Endometrial microvascular endothelial cells (primary cell): ENCODE data around the gene USH2A. TPM values are rescaled to one million over a fixed set of nuclear protein-coding genes. Genes with fewer than 3 reads are reported as not detected.
"Not testable (repeated sequence)": the region's sequence is repeated elsewhere in the genome, so short reads cannot be mapped to it uniquely, and the experiment has no call there.

ENCODE experiments used
- in situ Hi-C: cut with HindIII; loops from 2 replicates; pipeline ENCODE4 v1.10.0; 2017; ENCODE audit warnings: low sequenced_read_pairs, low pct_unique_long_range_greater_than_20kb; ENCODE audit errors: inconsistent ontology term
- total RNA-seq: library from RNA; depleted of rRNA; stranded (reverse); fragments of >200 nt; gene quantifications from one replicate; pipeline ENCODE4 v1.2.3, GENCODE V29; 2015; ENCODE audit errors: inconsistent ontology term

The USH2A gene
- total RNA-seq, 1 donor from 2014 or later = not detected

- in situ Hi-C loops = no loop called here
Measured at GRCh38 chr1:216173376-216173995, 249.8 kb downstream of the USH2A start.

DNA sequence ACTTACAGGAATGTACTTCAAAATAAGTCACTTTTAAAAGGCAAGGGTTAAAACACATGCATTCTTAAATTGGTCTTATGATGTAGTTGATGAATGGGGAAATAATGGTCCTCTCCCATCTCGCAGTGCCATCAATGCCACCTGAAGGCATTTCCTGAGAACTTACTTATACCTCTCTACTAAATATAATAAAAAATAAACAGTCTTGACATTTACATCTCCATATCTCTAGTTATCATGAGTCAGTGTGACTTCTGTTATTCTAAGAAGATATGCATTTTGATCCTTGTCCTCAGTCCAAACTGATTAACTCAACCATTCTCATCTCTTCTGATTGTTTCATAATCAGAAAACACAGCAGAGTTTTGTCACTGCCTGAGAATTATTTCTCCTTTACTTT, 253.9 kb downstream of the USH2A start:
- in situ Hi-C loops = no loop called here

- in situ Hi-C loops = no loop called here
Measured at GRCh38 chr1:216168546-216168945, 254.7 kb downstream of the USH2A start.

- in situ Hi-C loops = no loop called here
Measured at GRCh38 chr1:216154063-216154462, 269.2 kb downstream of the USH2A start.

DNA sequence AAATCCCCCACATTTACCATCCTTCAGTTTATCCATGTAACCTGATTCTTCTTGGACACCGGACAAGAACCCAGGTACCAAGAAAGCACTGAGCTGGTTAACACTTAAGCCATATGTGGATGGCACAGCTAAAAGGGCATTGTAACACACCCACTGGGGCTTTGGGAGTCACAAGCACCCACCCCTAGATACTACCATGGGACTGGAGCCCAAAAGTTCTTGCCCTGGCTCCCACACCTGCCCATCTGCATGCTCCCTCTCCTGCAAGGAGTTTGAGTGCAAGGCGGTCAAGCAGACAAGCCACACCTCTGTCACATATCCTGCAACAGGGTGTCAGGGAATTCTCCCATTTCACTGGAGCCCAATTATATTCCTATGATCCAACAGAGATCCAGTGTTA, 270.1 kb downstream of the USH2A start:
- in situ Hi-C loops = no loop called here

DNA sequence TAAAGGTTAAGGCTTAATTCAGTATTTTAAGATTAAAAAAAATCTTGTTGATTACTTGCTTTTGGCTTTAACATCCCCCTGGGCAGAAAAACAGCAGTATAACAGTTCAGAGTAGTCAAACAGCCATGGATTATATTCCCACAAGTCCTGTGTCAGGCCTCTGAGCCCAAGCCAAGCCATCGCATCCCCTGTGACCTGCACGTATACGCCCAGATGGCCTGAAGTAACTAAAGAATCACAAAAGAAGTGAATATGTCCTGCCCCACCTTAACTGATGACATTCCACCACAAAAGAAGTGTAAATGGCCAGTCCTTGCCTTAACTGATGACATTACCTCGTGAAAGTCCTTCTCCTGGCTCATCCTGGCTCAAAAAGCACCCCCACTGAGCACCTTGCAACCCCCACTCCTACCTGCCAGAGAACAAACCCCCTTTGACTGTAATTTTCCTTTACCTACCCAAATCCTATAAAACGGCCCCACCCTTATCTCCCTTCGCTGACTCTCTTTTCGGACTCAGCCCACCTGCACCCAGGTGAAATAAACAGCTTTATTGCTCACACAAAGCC, 277.7 kb downstream of the USH2A start:
- in situ Hi-C loops = not testable (repeated sequence)

GRCh38 chr1:216144661-216145450, 278.4 kb downstream of the USH2A start:
- in situ Hi-C loops = no loop called here

GRCh38 chr1:216142921-216143320, 280.3 kb downstream of the USH2A start:
- in situ Hi-C loops = no loop called here

DNA sequence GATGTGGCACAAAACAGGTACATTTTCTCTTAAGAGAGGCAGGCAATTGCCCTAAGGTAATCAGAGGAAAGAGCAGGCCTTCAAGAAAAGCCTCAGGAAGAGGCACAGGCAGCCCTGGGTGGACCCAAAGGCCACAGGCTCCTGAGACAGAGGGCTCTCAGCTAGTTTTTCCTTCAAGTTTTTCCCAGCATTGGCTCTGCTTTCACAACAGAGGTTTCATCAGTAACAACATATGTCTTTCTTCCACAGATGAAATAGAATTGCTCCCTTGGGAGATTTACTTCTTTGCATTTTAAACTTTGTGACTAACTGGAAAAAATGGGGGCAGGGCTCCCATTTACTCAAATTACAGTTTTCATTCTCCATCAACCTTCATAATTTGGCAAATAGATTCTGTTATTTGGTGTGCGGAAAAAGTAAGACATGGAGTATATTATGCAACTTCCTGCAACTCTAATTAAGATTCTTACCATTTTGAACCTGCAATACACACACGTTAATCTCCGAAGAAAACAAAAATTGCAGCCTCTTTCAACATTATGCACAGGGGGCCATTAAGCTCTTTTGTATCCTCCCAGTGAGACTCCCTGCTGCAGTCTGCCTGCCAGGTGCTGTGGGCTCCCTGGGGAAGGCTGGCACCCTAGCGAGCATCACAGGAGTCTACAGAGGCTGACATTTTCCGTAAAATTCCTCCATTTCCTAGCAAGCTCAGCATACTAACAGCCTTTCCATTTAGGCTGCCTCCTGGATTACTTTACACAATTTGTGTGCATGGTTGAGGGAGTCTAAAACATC, 282.3 kb downstream of the USH2A start:
- in situ Hi-C loops = no loop called here

DNA sequence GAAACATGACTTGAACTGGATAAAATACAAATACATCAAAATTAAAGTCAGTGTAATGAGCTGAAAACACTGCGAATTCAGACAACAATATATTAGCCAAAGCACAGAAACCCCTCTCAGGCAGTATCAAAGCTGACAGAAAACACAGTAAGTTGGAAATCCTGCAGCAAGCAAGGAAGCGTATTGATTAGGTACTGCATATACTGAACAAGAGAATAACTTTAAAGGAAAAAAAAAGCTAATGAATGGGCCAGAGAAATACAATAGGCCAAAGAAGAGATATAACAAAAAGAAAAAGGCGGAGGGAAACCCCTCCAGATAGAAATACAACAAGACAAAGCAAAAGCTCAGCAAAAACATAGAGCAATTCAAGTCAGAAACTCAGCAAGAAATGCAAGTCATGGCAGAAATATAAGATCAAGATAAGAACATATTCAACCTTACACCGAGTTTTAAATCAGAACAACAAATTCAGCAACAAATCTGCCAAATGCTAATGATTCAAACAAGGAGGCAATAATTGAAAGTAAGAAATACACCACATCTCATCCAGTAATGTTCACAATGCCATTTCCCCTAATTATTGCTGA, 299.0 kb downstream of the USH2A start:
- in situ Hi-C loops = no loop called here

- in situ Hi-C loops = no loop called here
Measured at GRCh38 chr1:216123446-216124191, 299.6 kb downstream of the USH2A start.

DNA sequence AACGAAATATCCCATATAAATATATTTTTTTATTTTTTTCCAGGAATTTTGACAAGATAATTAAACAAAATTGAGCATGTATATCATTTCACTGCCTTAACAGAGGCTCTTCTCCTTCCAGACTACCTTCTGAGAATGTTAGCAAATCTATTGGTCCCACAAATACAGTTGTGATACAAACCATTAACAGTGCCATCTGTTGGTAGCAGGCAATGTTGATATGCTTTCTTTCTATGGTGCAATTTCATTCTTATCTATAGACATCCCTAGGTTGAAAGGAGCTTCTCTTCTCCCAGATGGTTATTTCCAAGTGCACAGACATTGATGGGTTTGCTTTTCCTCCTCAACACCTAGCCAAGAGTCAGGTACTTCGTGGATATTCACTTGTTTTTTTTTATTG, 303.6 kb downstream of the USH2A start:
- in situ Hi-C loops = no loop called here

GRCh38 chr1:216114180-216114579, 309.1 kb downstream of the USH2A start:
- in situ Hi-C loops = no loop called here

DNA sequence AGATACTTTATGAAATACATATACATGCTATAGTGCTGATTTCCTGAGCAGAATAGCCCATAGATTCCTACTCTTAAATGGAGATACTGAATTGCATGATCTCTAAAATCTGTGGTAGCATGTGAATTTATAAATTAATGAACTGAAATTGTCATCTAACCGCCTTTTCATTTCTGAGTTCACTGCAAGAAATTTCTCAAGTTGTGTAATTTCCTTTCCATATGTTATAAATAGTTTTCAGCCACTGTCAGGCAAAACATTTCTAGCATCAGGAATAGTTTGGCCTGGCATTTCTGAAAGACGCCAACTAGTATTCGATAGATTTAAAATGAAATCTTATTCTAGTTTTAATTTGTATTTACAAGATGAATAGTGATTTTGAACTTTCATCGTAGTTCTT, 310.1 kb downstream of the USH2A start:
- in situ Hi-C loops = no loop called here

DNA sequence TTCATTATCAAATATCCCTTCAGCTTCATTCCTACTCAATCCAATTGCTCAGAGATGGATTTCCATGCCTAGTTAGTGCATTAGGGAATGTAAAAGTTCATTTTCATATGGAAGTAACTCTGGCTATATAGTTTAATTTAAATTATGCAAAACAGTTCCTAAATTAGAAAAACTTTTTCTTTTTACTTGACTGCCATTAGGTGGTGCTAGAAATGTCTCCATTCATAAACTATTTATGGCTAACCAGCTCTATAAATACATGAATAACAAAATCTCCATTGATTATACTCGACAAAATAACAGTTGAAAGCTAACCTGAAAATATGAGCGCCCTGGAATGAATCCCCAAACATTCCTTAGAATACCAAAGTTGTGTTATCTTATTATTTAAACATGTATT, 311.4 kb downstream of the USH2A start:
- in situ Hi-C loops = no loop called here

GRCh38 chr1:216095400-216095799, 327.8 kb downstream of the USH2A start:
- in situ Hi-C loops = no loop called here

- in situ Hi-C loops = no loop called here
Measured at GRCh38 chr1:216090556-216090955, 332.7 kb downstream of the USH2A start.

GRCh38 chr1:216086678-216087077, 336.6 kb downstream of the USH2A start:
- in situ Hi-C loops = no loop called here

DNA sequence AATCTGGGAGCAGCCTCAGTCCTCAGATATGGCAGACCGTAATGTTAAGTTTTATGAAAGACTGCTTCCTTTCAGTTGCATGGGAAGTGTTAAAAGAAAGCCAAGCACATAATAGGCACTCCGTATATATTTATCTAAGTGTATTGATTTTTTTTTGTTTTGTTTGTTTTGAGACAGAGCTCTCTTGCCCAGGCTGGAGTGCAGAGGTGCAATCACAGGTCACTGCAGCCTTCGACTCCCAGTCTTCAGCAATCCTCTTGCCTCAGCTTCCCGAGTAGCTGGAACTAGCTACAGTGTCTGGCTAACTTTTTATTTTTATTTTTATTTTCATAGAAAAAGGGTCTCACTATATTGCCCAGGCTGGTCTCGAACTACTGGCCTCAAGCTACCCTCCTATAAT, 341.8 kb downstream of the USH2A start:
- in situ Hi-C loops = no loop called here
